HFF-Myc (cell line): ENCODE results near the gene AAGAB.
A peak's percentile ranks its signal among the peaks of the same experiment; 100 is the strongest.

Experiments
- DNase-seq: peaks from one replicate; pipeline ENCODE4 v3.0.0-alpha.2; 2011; ENCODE audit warnings: low read depth; ENCODE audit errors: extremely low read depth
- H3K4me3 ChIP-seq: replicated peaks from 2 replicates; pipeline ENCODE4 v1.5.1; 2011; ENCODE audit warnings: low read depth, mild to moderate bottlenecking, control low read depth, low read length
- TF ChIP-seq, protein P1 (sequence below): IDR thresholded peaks from 2 replicates; pipeline ENCODE4 v1.5.1; 2012; ENCODE audit warnings: mild to moderate bottlenecking, low read depth, low read length, control low read depth; ENCODE audit errors: missing control alignments

AAGAB gene

DNA sequence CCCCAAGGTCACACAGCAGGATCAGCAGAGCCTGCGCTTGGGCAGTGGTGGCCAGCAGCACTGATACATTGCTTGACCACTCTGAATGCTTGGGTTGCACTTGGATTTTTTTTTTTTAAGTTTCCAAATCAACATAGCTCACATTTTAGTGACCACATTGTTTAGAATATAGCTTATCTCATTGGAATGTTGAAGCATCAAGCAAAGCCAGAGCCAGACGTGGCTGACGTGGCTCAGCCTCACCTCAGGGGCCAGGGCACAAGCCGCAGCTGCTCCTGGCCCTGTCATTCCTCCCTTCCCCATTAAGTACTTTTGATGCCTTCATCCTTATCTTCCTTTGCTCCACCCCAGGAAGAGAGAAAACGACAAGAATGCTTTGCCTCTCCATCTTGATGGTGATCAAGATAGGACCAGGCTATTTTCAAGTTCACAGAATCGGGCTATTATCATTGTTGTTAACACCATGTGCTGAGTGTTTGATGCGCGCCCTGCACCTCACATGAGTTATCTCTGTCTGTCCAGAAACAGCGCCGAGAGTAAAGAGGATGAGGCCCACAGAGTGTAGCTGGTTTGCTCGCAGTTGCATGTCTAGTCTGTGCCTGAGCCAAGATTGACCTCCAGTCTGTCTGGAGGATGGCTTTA is 75.8 kb downstream of the AAGAB start:
- peak; percentile 86 for DNase-seq
- no peak overlapping the region for H3K4me3 ChIP-seq
- TF ChIP-seq, protein P1, sequence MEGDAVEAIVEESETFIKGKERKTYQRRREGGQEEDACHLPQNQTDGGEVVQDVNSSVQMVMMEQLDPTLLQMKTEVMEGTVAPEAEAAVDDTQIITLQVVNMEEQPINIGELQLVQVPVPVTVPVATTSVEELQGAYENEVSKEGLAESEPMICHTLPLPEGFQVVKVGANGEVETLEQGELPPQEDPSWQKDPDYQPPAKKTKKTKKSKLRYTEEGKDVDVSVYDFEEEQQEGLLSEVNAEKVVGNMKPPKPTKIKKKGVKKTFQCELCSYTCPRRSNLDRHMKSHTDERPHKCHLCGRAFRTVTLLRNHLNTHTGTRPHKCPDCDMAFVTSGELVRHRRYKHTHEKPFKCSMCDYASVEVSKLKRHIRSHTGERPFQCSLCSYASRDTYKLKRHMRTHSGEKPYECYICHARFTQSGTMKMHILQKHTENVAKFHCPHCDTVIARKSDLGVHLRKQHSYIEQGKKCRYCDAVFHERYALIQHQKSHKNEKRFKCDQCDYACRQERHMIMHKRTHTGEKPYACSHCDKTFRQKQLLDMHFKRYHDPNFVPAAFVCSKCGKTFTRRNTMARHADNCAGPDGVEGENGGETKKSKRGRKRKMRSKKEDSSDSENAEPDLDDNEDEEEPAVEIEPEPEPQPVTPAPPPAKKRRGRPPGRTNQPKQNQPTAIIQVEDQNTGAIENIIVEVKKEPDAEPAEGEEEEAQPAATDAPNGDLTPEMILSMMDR, result no peak

DNA sequence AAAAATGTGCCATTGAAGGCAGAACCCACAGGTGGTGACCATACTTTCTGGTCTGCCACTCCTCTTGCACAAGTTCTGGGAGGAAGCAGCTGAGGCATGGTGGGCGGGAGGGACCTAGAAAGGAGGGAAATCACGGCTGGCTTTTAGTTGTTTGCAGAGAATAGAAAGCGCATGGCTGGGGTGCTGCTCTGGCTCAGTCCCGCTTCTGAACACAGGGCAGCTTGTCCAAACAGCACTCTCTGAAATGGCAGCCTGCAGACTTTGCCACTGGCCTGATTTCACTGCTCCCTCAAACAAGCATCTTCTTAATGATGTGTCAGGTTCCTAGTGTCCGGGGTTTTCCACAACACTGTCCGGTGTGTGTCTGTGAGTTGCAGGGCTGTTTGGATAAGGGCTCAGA is 76.7 kb downstream of the AAGAB start:
- peak; percentile 60 for DNase-seq
- no peak overlapping the region for H3K4me3 ChIP-seq

DNA sequence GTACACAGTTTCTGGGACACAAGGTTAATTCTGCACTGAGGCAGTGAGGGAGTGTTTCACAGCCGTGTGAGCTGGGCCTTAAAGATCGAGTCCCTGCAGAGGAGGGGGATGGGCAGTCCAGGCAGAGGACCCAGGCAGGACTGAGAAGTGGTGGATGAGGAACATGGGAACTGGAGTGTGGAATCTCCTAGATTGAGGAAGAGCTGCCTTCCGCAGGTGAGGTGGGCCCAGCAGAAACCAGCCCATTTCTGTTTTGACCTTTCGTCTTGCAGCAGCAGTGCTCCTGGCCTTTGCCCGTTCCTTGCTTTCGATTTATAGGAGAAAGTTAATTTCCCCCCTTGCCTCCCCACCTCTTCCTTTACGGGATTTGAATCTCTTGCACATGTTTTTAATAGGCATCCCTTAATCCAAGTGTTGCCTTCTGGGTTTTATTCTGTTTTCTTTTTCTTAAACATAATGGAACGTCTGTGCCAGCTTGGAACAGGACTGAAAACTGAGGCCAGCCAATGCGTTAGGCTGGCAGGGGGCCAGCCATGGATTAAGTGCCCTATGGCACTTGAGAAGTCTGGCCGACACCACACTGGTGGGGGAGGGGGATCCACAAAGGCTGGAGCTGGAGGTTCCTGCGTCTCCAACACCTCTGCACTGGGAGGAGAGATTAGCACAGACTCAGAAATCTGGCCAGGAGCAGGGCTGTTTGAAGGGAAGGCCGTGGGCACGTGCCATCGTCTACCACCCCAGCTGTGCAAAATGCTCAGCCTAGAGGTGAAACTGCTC is 78.1 kb downstream of the AAGAB start:
- TF ChIP-seq, protein P1, result no peak
- H3K4me3 ChIP-seq, result no peak overlapping the region
- DNase-seq, result no peak

More for the DNA sequence above, 76.7 kb downstream of the AAGAB start:
- TF ChIP-seq, protein P1, result no peak

DNA sequence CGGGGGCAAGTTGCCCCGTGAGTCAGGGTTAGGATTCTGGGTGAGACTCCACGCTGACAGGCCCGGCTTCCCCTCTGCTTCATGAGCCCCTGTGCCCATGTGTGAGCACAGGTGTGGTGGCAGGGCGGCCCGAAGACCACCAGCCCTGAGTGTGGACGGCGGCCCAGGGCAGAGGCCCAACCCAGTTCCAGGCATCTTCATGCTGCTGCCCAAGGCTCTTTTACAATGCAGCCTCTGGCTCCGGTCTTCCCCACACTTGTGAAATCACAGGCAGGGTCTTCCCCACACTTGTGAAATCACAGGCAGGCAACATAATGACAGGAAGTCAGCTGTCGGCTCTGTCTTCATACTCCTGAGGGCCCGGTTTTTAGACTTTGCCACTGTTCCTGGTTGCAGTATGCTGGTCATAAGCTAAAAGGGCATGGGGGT is 78.8 kb downstream of the AAGAB start:
- TF ChIP-seq, protein P1, result no peak
- no peak for DNase-seq
- no peak overlapping the region for H3K4me3 ChIP-seq

DNA sequence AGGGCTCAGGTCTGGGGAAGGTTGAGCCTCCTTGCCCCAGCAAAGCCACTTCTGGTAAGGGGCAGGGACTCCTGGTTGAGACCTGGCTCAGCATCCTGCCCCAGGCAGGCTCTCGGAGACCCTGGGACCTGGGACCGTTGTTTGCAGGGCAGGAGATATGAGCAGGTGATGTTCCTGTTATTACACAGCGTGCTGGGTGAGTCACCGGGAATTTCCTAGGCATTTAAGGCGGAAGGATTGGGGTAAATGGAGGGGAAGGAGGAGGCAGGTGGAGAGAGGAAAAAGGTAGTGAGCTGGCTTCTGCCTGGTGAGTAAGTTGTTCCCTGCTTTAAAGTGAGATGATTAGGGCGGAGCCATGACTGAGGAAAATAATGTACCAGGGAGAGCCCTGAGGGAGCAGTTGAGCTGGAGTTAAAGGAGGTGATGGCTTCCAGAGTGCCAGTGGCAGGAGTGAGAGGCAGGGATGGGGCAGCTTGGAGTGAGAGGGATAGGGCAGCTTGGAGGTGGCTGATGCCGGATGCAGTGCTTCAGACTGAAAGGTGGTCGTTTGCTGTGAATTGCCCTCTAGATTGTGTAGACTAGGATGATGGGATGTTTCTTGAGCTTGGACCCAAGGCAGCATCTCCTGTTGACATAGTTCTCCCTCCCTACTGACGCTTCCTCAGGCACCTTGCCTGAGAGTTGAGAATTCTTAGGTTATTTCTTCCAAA is 79.4 kb downstream of the AAGAB start:
- TF ChIP-seq, protein P1, result no peak
- no peak overlapping the region for H3K4me3 ChIP-seq
- no peak for DNase-seq

DNA sequence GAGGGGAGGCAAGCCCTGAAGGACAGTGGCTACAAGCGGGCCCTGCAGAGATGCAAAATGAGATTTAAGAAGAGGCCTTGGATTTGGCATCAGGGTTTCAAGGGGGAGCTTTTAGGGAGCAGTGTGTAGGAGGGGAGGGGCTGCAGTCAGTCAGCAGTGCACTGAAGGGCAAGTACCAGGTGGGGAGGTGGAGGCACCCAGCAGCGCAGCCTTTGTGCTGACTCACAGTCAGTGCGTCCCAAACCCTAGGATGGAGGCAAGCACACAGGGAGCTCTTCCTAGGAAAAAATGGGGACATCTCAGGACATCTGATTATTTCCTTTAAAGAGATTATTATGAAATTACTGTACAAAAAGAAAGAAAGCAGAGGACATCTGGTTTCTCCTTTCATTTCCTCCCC is 80.0 kb downstream of the AAGAB start:
- H3K4me3 ChIP-seq, result no peak overlapping the region
- TF ChIP-seq, protein P1, result no peak
- no peak for DNase-seq
